Measurements from ENCODE around the gene RALGDS. TPM values are rescaled to one million over a fixed set of nuclear protein-coding genes. Genes with fewer than 3 reads are reported as not detected.

RALGDS gene
- total RNA-seq, 4 donors from 2014 or later = 14.1 to 67.9 (median 30.3) TPM

GRCh38 chr9:133158695-133159094 lies 37.7 kb upstream of the RALGDS start:
- Histone ChIP-seq H3K4me1 (no peaks in the 10 kb centered on the region), H3K9me3 (no peaks in the 10 kb centered on the region), H3K36me3 (no peaks in the 10 kb centered on the region), H3K4me3 (no peak overlapping the region), H3K27me3 (no peaks in the 10 kb centered on the region), H3K27ac (no peak overlapping the region)
- intact Hi-C loops (cut with DNase I; ENCODE audit: low total_unique reads) = no loop called here
- no peak for DNase-seq
- no peak for TF ChIP-seq POLR2A (IDR thresholded peaks at IDR 0.05)
- no peak for TF ChIP-seq CTCF (IDR thresholded peaks at IDR 0.05)

- no peak for TF ChIP-seq CTCF (IDR thresholded peaks at IDR 0.05)
- no peak for TF ChIP-seq POLR2A (IDR thresholded peaks at IDR 0.05)
- Histone ChIP-seq H3K36me3 (no peaks in the 10 kb centered on the region), H3K27me3 (no peaks in the 10 kb centered on the region), H3K27ac (no peak overlapping the region), H3K4me1 (no peaks in the 10 kb centered on the region), H3K4me3 (no peak overlapping the region), H3K9me3 (no peaks in the 10 kb centered on the region)
- intact Hi-C loops (cut with DNase I; ENCODE audit: low total_unique reads) = no loop called here
- no peak for DNase-seq
Observed at GRCh38 chr9:133155156-133155555, 34.1 kb upstream of the RALGDS start.

- Histone ChIP-seq H3K27ac (no peak overlapping the region), H3K4me3 (no peak overlapping the region), H3K4me1 (no peaks in the 10 kb centered on the region), H3K9me3 (no peaks in the 10 kb centered on the region), H3K27me3 (no peaks in the 10 kb centered on the region), H3K36me3 (no peaks in the 10 kb centered on the region)
- no peak for DNase-seq
- intact Hi-C loops (cut with DNase I; ENCODE audit: low total_unique reads) = no loop called here
- TF ChIP-seq CTCF (IDR thresholded peaks at IDR 0.05) (no peak), POLR2A (IDR thresholded peaks at IDR 0.05) (no peak)
Observed at GRCh38 chr9:133154097-133154989, 33.3 kb upstream of the RALGDS start.

- Histone ChIP-seq H3K4me3 (no peak overlapping the region), H3K36me3 (no peaks in the 10 kb centered on the region), H3K9me3 (no peaks in the 10 kb centered on the region), H3K27ac (no peak overlapping the region), H3K4me1 (peaks cover 0 to 4% of the 10 kb centered on the region in 2 donors), H3K27me3 (no peaks in the 10 kb centered on the region)
- intact Hi-C loops (cut with DNase I; ENCODE audit: low total_unique reads) = no loop called here
- no peak for DNase-seq
- TF ChIP-seq CTCF (IDR thresholded peaks at IDR 0.05) = no peak
- TF ChIP-seq POLR2A (IDR thresholded peaks at IDR 0.05) = no peak
Observed at GRCh38 chr9:133153227-133154096, 32.4 kb upstream of the RALGDS start.
